ENCODE results near the gene MCRIP1. TPM values are rescaled to one million over a fixed set of nuclear protein-coding genes. Genes with fewer than 3 reads are reported as not detected.

The MCRIP1 gene
- total RNA-seq, 2 donors from 2014 or later = 164 to 183 TPM

DNA sequence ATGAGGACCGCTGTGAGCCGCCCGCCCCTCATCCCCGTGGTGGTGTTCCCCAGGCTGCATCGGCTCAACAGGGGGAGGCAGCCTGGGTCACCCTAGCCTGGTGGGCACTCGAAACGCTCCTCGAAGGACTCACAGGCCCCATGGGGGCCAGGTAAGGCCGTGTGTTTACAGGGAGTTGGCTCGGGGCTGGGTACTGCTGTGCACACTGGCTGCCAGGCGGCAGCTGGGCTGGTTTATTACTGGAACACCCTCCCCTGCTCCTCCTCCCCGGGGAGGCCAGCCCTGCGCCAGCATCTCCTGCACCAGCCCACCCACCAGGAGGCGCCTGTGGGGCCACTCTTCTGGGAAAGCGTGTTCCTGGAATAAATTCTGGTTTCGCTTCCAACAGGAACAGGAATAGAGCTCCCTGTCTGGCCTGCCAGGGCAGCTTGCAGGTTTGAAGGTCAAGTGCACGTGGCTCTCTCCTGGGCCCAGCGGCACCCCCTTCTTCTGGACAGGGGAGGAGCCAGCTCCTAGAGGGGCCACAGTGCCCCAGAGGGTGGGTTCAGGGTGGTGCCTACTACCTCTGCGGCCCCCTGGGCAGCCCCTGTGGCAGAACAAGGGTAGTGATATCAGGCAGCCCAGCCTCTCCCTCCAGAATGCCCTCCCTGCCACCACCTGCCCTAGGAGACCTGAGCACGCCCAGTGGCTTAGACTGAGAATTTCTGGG is 11.3 kb downstream of the MCRIP1 start:
- H3K27ac Mint-ChIP-seq = no peak overlapping the region
- H3K9me3 ChIP-seq (ENCODE audit: control insufficient read depth, low read length) = no peaks in the 10 kb centered on the region
- H3K4me3 ChIP-seq (ENCODE audit: low read length) = no peak overlapping the region
- H3K4me1 ChIP-seq (ENCODE audit: control insufficient read depth, insufficient read depth, low read length) = no peaks in the 10 kb centered on the region
- TF ChIP-seq, protein P1, sequence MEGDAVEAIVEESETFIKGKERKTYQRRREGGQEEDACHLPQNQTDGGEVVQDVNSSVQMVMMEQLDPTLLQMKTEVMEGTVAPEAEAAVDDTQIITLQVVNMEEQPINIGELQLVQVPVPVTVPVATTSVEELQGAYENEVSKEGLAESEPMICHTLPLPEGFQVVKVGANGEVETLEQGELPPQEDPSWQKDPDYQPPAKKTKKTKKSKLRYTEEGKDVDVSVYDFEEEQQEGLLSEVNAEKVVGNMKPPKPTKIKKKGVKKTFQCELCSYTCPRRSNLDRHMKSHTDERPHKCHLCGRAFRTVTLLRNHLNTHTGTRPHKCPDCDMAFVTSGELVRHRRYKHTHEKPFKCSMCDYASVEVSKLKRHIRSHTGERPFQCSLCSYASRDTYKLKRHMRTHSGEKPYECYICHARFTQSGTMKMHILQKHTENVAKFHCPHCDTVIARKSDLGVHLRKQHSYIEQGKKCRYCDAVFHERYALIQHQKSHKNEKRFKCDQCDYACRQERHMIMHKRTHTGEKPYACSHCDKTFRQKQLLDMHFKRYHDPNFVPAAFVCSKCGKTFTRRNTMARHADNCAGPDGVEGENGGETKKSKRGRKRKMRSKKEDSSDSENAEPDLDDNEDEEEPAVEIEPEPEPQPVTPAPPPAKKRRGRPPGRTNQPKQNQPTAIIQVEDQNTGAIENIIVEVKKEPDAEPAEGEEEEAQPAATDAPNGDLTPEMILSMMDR (conservative IDR thresholded peaks at IDR 0.05) = peak; percentile 71
- H3K27ac ChIP-seq (ENCODE audit: low read depth, low read length) = no peak overlapping the region
- H3K9ac ChIP-seq (ENCODE audit: extremely low read depth, low read length, poor library complexity, severe bottlenecking) = no peak overlapping the region
- peaks cover 7% of the 10 kb centered on the region for H3K36me3 Mint-ChIP-seq (ENCODE audit: low read depth)
- peaks cover 7% of the 10 kb centered on the region for H3K27me3 Mint-ChIP-seq (ENCODE audit: insufficient read depth)
- H3K4me1 Mint-ChIP-seq = peaks cover 5% of the 10 kb centered on the region
- no peaks in the 10 kb centered on the region for H3K36me3 ChIP-seq (ENCODE audit: control insufficient read depth, insufficient read depth, low read length)
- no peak overlapping the region for H3K4me3 Mint-ChIP-seq
- H3K27me3 ChIP-seq (ENCODE audit: control insufficient read depth, insufficient read depth, low read length, poor library complexity, severe bottlenecking) = no peaks in the 10 kb centered on the region
- no peaks in the 10 kb centered on the region for H3K9me3 Mint-ChIP-seq
- WGBS, 2 experiments (ENCODE audit: insufficient coverage in 1 of 2, insufficient read length in 1 of 2) = 88 to 98% methylated on average over 12 to 20 of the region's 20 CpGs
- peak; percentile 90 for DNase-seq

DNA sequence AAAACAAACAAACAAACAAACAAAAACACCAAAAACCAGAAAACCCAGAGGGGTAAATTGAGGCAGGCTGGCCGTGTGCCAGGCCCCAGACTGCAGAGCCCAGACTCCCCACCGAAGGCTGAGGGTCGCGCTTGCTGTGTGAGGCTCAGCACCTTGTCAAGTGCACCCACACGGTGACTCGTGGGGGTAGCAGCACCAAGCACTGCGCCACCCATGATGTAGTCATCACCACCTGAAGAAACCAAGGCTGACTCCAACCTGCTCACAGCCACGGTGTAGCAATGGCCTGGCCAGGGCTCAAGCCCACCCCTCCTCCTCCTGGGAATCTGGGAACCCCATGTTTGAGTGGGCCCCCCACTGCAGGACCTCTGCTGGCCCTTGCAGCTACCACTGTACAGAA is 11.9 kb downstream of the MCRIP1 start:
- 94 to 97% methylated on average over 8 of the region's 8 CpGs for WGBS, 2 experiments (ENCODE audit: insufficient coverage in 1 of 2, insufficient read length in 1 of 2)
- Histone ChIP-seq H3K4me3 (ENCODE audit: low read length) (no peak overlapping the region), H3K27ac (ENCODE audit: low read depth, low read length) (no peak overlapping the region), H3K9ac (ENCODE audit: extremely low read depth, low read length, poor library complexity, severe bottlenecking) (no peak overlapping the region), H3K4me1 (ENCODE audit: control insufficient read depth, insufficient read depth, low read length) (no peaks in the 10 kb centered on the region), H3K9me3 (ENCODE audit: control insufficient read depth, low read length) (no peaks in the 10 kb centered on the region), H3K36me3 (ENCODE audit: control insufficient read depth, insufficient read depth, low read length) (no peaks in the 10 kb centered on the region), H3K27me3 (ENCODE audit: control insufficient read depth, insufficient read depth, low read length, poor library complexity, severe bottlenecking) (no peaks in the 10 kb centered on the region)
- Mint-ChIP-seq H3K4me1 (peaks cover 4% of the 10 kb centered on the region), H3K4me3 (no peak overlapping the region), H3K27me3 (ENCODE audit: insufficient read depth) (peaks cover 7% of the 10 kb centered on the region), H3K27ac (no peak overlapping the region), H3K9me3 (no peaks in the 10 kb centered on the region), H3K36me3 (ENCODE audit: low read depth) (peaks cover 7% of the 10 kb centered on the region)
- DNase-seq = no peak
- TF ChIP-seq, protein P1 (conservative IDR thresholded peaks at IDR 0.05) = no peak

DNA sequence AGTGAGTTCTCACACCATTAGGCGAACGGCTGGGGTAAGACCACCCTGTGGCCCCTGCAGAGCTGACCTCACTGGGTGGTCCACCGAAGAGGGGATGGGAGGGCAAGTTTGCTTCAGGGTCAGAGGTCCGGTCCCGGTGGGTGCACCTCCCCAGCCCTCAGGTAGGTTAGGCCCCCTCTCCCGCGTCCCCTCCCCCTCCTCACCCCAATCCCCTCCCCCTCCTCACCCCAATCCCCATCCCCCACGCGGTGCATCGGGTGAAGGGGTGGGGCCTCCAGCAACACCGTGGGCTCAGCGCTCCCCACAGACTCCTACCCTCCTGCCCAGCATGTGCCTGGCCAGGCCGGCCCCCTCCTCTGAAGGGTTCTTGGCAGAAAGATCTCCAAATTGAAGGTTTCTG is 13.4 kb downstream of the MCRIP1 start:
- TF ChIP-seq, protein P1 (conservative IDR thresholded peaks at IDR 0.05) = no peak
- WGBS, 2 experiments (ENCODE audit: insufficient coverage in 1 of 2, insufficient read length in 1 of 2) = 68 to 69% methylated on average over 3 to 10 of the region's 13 CpGs
- H3K4me1 Mint-ChIP-seq = no peaks in the 10 kb centered on the region

More for the DNA sequence above, 13.4 kb downstream of the MCRIP1 start:
- no peak for DNase-seq
- Histone ChIP-seq H3K9ac (ENCODE audit: extremely low read depth, low read length, poor library complexity, severe bottlenecking) (no peak overlapping the region), H3K36me3 (ENCODE audit: control insufficient read depth, insufficient read depth, low read length) (no peaks in the 10 kb centered on the region), H3K4me1 (ENCODE audit: control insufficient read depth, insufficient read depth, low read length) (no peaks in the 10 kb centered on the region), H3K27ac (ENCODE audit: low read depth, low read length) (no peak overlapping the region), H3K9me3 (ENCODE audit: control insufficient read depth, low read length) (no peaks in the 10 kb centered on the region), H3K4me3 (ENCODE audit: low read length) (no peak overlapping the region), H3K27me3 (ENCODE audit: control insufficient read depth, insufficient read depth, low read length, poor library complexity, severe bottlenecking) (no peaks in the 10 kb centered on the region)
- Mint-ChIP-seq H3K9me3 (no peaks in the 10 kb centered on the region), H3K4me3 (no peak overlapping the region), H3K36me3 (ENCODE audit: low read depth) (peaks cover 7% of the 10 kb centered on the region), H3K27me3 (ENCODE audit: insufficient read depth) (peaks cover 7% of the 10 kb centered on the region), H3K27ac (no peak overlapping the region)

All from endodermal cell (in vitro differentiated cells).